H1 (cell line): Measurements from ENCODE around the gene MPND. TPM values are rescaled to one million over a fixed set of nuclear protein-coding genes. Genes with fewer than 3 reads are reported as not detected.

ENCODE experiments used
- BACH1 ChIP-seq: IDR thresholded peaks from 2 replicates; pipeline ENCODE4 v1.6.1; 2012; ENCODE audit warnings: low read length, improper control_type of control experiment
- CEBPB ChIP-seq: IDR thresholded peaks from 2 replicates; pipeline ENCODE4 v1.6.1; 2012; ENCODE audit warnings: low read depth, low read length
- CHD2 ChIP-seq: IDR thresholded peaks from 2 replicates; pipeline ENCODE4 v1.6.1; 2012; ENCODE audit warnings: low read length, improper control_type of control experiment
- EP300 ChIP-seq, 2 experiments: IDR thresholded peaks; 1 replicate in 1 of 2; 2 replicates in 1 of 2; pipeline ENCODE4 v1.6.1; 2011 to 2012; ENCODE audit warnings: low read depth in 2 of 2, low read length in 2 of 2, mild to moderate bottlenecking in 2 of 2, borderline replicate concordance in 1 of 2, inconsistent platforms in 1 of 2, moderate library complexity in 1 of 2
- EZH2 ChIP-seq: fragments of 200-600 bp; sonication (generic); IDR thresholded peaks from 2 replicates; pipeline ENCODE4 v1.7.1; 2012; ENCODE audit warnings: low read depth, mild to moderate bottlenecking, moderate library complexity, low read length, inconsistent platforms; ENCODE audit not compliant: severe bottlenecking
- HDAC2 ChIP-seq, 2 experiments: fragments of 300-600 bp in 1 of 2; sonication (generic) in 1 of 2; IDR thresholded peaks; 2 replicates each; pipeline ENCODE4 v1.6.1; 2011 to 2012; ENCODE audit warnings: low read depth in 2 of 2, low read length in 2 of 2, mild to moderate bottlenecking in 2 of 2, moderate library complexity in 2 of 2, borderline replicate concordance in 1 of 2, inconsistent platforms in 1 of 2
- KDM1A ChIP-seq: fragments of 200-600, 300-600 bp; sonication (generic); IDR thresholded peaks from 2 replicates; pipeline ENCODE4 v1.7.1; 2016; ENCODE audit warnings: mild to moderate bottlenecking, low read length, borderline replicate concordance
- KDM4A ChIP-seq: IDR thresholded peaks from one replicate; pipeline ENCODE4 v1.7.1; 2012; ENCODE audit warnings: low read depth, mild to moderate bottlenecking, moderate library complexity, low read length, inconsistent platforms; ENCODE audit not compliant: severe bottlenecking
- NANOG ChIP-seq: IDR thresholded peaks from 2 replicates; pipeline ENCODE4 v1.6.1; 2011; ENCODE audit warnings: low read length, low read depth, mild to moderate bottlenecking, inconsistent platforms; ENCODE audit not compliant: insufficient read depth, poor library complexity, severe bottlenecking
- PHF8 ChIP-seq: fragments of 200-600 bp; sonication (generic); conservative IDR thresholded peaks from 2 replicates; pipeline ENCODE4 v1.7.1; 2012; ENCODE audit warnings: low read depth, mild to moderate bottlenecking, inconsistent platforms, low read length, moderate library complexity
- POLR2A ChIP-seq, 2 experiments: IDR thresholded peaks; 1 replicate in 1 of 2; 2 replicates in 1 of 2; pipeline ENCODE4 v1.6.1; 2011; ENCODE audit warnings: low read depth in 2 of 2, low read length in 2 of 2, mild to moderate bottlenecking in 2 of 2; ENCODE audit errors: control extremely low read depth in 1 of 2
- POLR2AphosphoS5 ChIP-seq: IDR thresholded peaks from 2 replicates; pipeline ENCODE4 v1.6.1; 2011; ENCODE audit warnings: low read depth, low read length
- RBBP5 ChIP-seq: IDR thresholded peaks from 2 replicates; pipeline ENCODE4 v1.7.1; 2012; ENCODE audit warnings: low read depth, mild to moderate bottlenecking, inconsistent platforms, low read length, moderate library complexity, borderline replicate concordance
- RFX5 ChIP-seq: IDR thresholded peaks from 2 replicates; pipeline ENCODE4 v1.6.1; 2011; ENCODE audit warnings: low read depth, low read length, improper control_type of control experiment, borderline replicate concordance
- SAP30 ChIP-seq: fragments of 300-600 bp; sonication (generic); IDR thresholded peaks from 2 replicates; pipeline ENCODE4 v1.7.1; 2012; ENCODE audit warnings: low read length, moderate library complexity, mild to moderate bottlenecking, inconsistent platforms; ENCODE audit not compliant: insufficient read depth, insufficient replicate concordance
- SIN3A ChIP-seq, 2 experiments: IDR thresholded peaks in 1 of 2; conservative IDR thresholded peaks in 1 of 2; 2 replicates each; pipeline ENCODE4 v1.6.1; 2011 to 2012; ENCODE audit warnings: low read length in 2 of 2, improper control_type of control experiment in 1 of 2, low read depth in 1 of 2, mild to moderate bottlenecking in 1 of 2
- SIRT6 ChIP-seq: IDR thresholded peaks from one replicate; pipeline ENCODE4 v1.7.1; 2012; ENCODE audit warnings: low read length, inconsistent platforms
- SP1 ChIP-seq: IDR thresholded peaks from 2 replicates; pipeline ENCODE4 v1.6.1; 2011; ENCODE audit warnings: low read depth, low read length
- SP2 ChIP-seq: IDR thresholded peaks from 2 replicates; pipeline ENCODE4 v1.6.1; 2012; ENCODE audit warnings: mild to moderate bottlenecking, low read length, inconsistent platforms
- SP4 ChIP-seq: IDR thresholded peaks from 2 replicates; pipeline ENCODE4 v1.6.1; 2012; ENCODE audit warnings: low read length, inconsistent platforms
- SUZ12 ChIP-seq: fragments of 200-600 bp; sonication (generic); IDR thresholded peaks from 2 replicates; pipeline ENCODE4 v1.6.1; 2012; ENCODE audit warnings: mild to moderate bottlenecking, inconsistent platforms, low read length, moderate library complexity, mixed read lengths
- TAF1 ChIP-seq: IDR thresholded peaks from 2 replicates; pipeline ENCODE4 v1.6.1; 2011; ENCODE audit warnings: mild to moderate bottlenecking, low read depth, low read length
- TCF12 ChIP-seq: IDR thresholded peaks from 2 replicates; pipeline ENCODE4 v1.6.1; 2011; ENCODE audit warnings: low read depth, mild to moderate bottlenecking, low read length
- polyA plus RNA-seq, 7 experiments: library from polyadenylated mRNA; depleted of rRNA in 3 of 7; stranded (reverse) in 5 of 7; unstranded in 2 of 7; fragments of >200 nt in 5 of 7; fragments of 200-250 nt in 2 of 7; gene quantifications; 1 replicate in 5 of 7; 2 replicates in 1 of 7; 4 replicates in 1 of 7; pipeline versions ENCODE4 v1.2.1 to v1.2.3, GENCODE V29; 2011 to 2013; ENCODE audit warnings: missing spikeins in 2 of 7, mixed read lengths in 2 of 7
- total RNA-seq: library from RNA; stranded (reverse); fragmentation: NEBNext Ultra II Directional; extraction: Animal tissue kit (Norgen Biotek cat#: 25700); gene quantifications from 2 replicates; pipeline ENCODE4 v1.2.1, GENCODE V29; 2021
- TF ChIP-seq, protein P1 (sequence below): IDR thresholded peaks from 2 replicates; pipeline ENCODE4 v1.6.1; 2012; ENCODE audit warnings: inconsistent platforms

The MPND gene
- total and polyA plus RNA-seq, 2 of the 8 experiments (the other 6 are each of a cell fraction or from before 2014, with no cell fraction given): 22.9 to 27.7 TPM

GRCh38 chr19:4328243-4328990, 14.9 kb upstream of the MPND start (continued):
- TF ChIP-seq KDM4A: peak; percentile 56
- peak; percentile 100 for TF ChIP-seq SP4
- no peak for TF ChIP-seq RFX5
- TF ChIP-seq PHF8: peak; percentile 81
- no peak for TF ChIP-seq CEBPB
- peak; percentile 100 for TF ChIP-seq SP1
- peak; percentile 78 to 95; a peak in 2 of 4 replicates for TF ChIP-seq HDAC2 (IDR thresholded peaks at IDR 0.05; ENCODE audit: borderline replicate concordance in 1 of 2, low read depth in 2 of 2, low read length in 2 of 2)
- TF ChIP-seq EP300 (IDR thresholded peaks at IDR 0.05; ENCODE audit: borderline replicate concordance in 1 of 2, low read depth in 2 of 2, low read length in 2 of 2): no peak
- TF ChIP-seq CHD2: peak; percentile 82
- no peak for TF ChIP-seq NANOG
- TF ChIP-seq TCF12: no peak
- no peak for TF ChIP-seq RBBP5
- TF ChIP-seq SIRT6: no peak
- TF ChIP-seq BACH1: peak; percentile 88
- TF ChIP-seq POLR2A (IDR thresholded peaks at IDR 0.05; ENCODE audit: control extremely low read depth in 1 of 2, low read depth in 2 of 2, low read length in 2 of 2): peak in 1 of 2 experiments; percentile 73; a peak in 1 of 3 replicates
- peak; percentile 69 for TF ChIP-seq POLR2AphosphoS5
- TF ChIP-seq SUZ12: peak; percentile 30; the same call in 1 of the 2 replicates
- TF ChIP-seq KDM1A: no peak
- peak in 1 of 2 experiments; percentile 49; a peak in 1 of 4 replicates for TF ChIP-seq SIN3A (conservative IDR thresholded peaks at IDR 0.05 in 1 of 2, IDR thresholded peaks at IDR 0.05 in 1 of 2; ENCODE audit: low read depth in 1 of 2, low read length in 2 of 2)
- TF ChIP-seq SAP30: no peak
- TF ChIP-seq TAF1: peak; percentile 59
- peak; percentile 36; the same call in 1 of the 2 replicates for TF ChIP-seq SP2
- no peak for TF ChIP-seq EZH2
- TF ChIP-seq, protein P1, sequence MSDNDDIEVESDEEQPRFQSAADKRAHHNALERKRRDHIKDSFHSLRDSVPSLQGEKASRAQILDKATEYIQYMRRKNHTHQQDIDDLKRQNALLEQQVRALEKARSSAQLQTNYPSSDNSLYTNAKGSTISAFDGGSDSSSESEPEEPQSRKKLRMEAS: peak; percentile 91
